Stimulated activated CD8-positive, alpha-beta memory T cell treated with anti-CD3 and anti-CD28 coated beads, Interleukin-7, amount 100 ng/mL, for 48 hours (primary cell): ENCODE data around the gene SLC23A3.

Experiments used
- DNase-seq, 2 donors: peaks; one replicate each; pipeline ENCODE4 v3.0.0-alpha.2; 2020; ENCODE audit warnings: low read depth in 1 of 2; ENCODE audit errors: extremely low read depth in 1 of 2

The SLC23A3 gene

GRCh38 chr2:219176818-219177551 is 7.2 kb upstream of the SLC23A3 start, which contains the start of gene CNPPD1:
TSS of gene CNPPD1 (minus strand) at chr2:219176925. CDS start at chr2:219176828, 97 bp downstream.
- peak; percentile 78 to 81 for DNase-seq

GRCh38 chr2:219175928-219176817 is 6.3 kb upstream of the SLC23A3 start:
- DNase-seq, result no peak

- DNase-seq, result no peak
These were observed 5.7 kb upstream of the SLC23A3 start for GRCh38 chr2:219175486-219175885.

- DNase-seq, result no peak
These were observed 5.0 kb upstream of the SLC23A3 start for GRCh38 chr2:219174801-219175200.

- no peak for DNase-seq
These were observed 4.3 kb upstream of the SLC23A3 start for GRCh38 chr2:219174146-219174545.

GRCh38 chr2:219173176-219173575 is 3.3 kb upstream of the SLC23A3 start:
- no peak for DNase-seq

- no peak for DNase-seq
These were observed 2.7 kb upstream of the SLC23A3 start for GRCh38 chr2:219172231-219173154.

- DNase-seq, result no peak
These were observed 1.4 kb upstream of the SLC23A3 start for GRCh38 chr2:219171231-219171651.

- DNase-seq, result no peak
These were observed 897 bp downstream of the SLC23A3 start for GRCh38 chr2:219168932-219169331.

GRCh38 chr2:219168526-219168925 is 1.3 kb downstream of the SLC23A3 start:
- no peak for DNase-seq

- no peak for DNase-seq
These were observed 1.8 kb downstream of the SLC23A3 start for GRCh38 chr2:219167997-219168396.

GRCh38 chr2:219165058-219165911 is 4.5 kb downstream of the SLC23A3 start:
- no peak for DNase-seq

GRCh38 chr2:219163156-219163555 is 6.7 kb downstream of the SLC23A3 start:
- no peak for DNase-seq

GRCh38 chr2:219161097-219161496 is 8.7 kb downstream of the SLC23A3 start:
- DNase-seq, result no peak

- DNase-seq, result peak; percentile 81 to 90
These were observed 9.4 kb downstream of the SLC23A3 start, which contains the start of gene NHEJ1 for GRCh38 chr2:219160186-219161017. TSS of gene NHEJ1 (minus strand) at chr2:219160815. CDS start at chr2:219158362, 2,453 bp downstream.

GRCh38 chr2:219159771-219160185 is 10.1 kb downstream of the SLC23A3 start:
- DNase-seq, result no peak

- no peak for DNase-seq
These were observed 11.2 kb downstream of the SLC23A3 start for GRCh38 chr2:219158586-219158985.

GRCh38 chr2:219158025-219158424 is 11.8 kb downstream of the SLC23A3 start:
- DNase-seq, result no peak

- no peak for DNase-seq
These were observed 12.4 kb downstream of the SLC23A3 start for GRCh38 chr2:219157396-219157795.
